Loucy (cell line): ENCODE measurements around the gene FAM209B.

Source experiments
- H2AFZ ChIP-seq: fragments of 200-600 bp; sonication (generic); 2 replicates; pipeline ENCODE4 v1.6.0; 2016; ENCODE audit warnings: antibody characterized with exemption, mild to moderate bottlenecking, low read length, moderate library complexity
- H3F3A ChIP-seq: fragments of 200-600 bp; 2 replicates; pipeline ENCODE4 v1.6.0; 2016; ENCODE audit warnings: antibody characterized with exemption, low read depth, mild to moderate bottlenecking
- H3K27me3 ChIP-seq: fragments of 200-600 bp; sonication (generic); 2 replicates; pipeline ENCODE4 v1.6.1; 2014; ENCODE audit warnings: low read length, mild to moderate bottlenecking; ENCODE audit not compliant: insufficient read depth, poor library complexity, severe bottlenecking
- H3K36me3 ChIP-seq: fragments of 200-600 bp; sonication (generic); 2 replicates; pipeline ENCODE4 v1.6.1; 2016; ENCODE audit warnings: low read length; ENCODE audit not compliant: insufficient read depth
- H3K4me1 ChIP-seq: fragments of 200-600 bp; sonication (generic); 2 replicates; pipeline ENCODE4 v1.5.1; 2014; ENCODE audit warnings: low read length, mild to moderate bottlenecking; ENCODE audit not compliant: insufficient read depth, poor library complexity, severe bottlenecking
- H3K4me2 ChIP-seq: fragments of 200-600 bp; sonication (generic); 2 replicates; pipeline ENCODE4 v1.6.0; 2014; ENCODE audit warnings: antibody characterized with exemption, low read length, low read depth, mild to moderate bottlenecking; ENCODE audit not compliant: poor library complexity, severe bottlenecking
- H3K4me3 ChIP-seq: fragments of 200-600 bp; sonication (generic); 2 replicates; pipeline ENCODE4 v1.5.1; 2014; ENCODE audit warnings: low read length, mild to moderate bottlenecking, mixed read lengths; ENCODE audit not compliant: poor library complexity, severe bottlenecking
- H3K79me2 ChIP-seq: fragments of 200-600 bp; sonication (generic); 2 replicates; pipeline ENCODE4 v1.6.1; 2014; ENCODE audit warnings: low read length; ENCODE audit not compliant: insufficient read depth
- H3K9ac ChIP-seq: fragments of 200-600 bp; sonication (generic); 2 replicates; pipeline ENCODE4 v1.6.0; 2014; ENCODE audit warnings: mild to moderate bottlenecking, low read depth, low read length, moderate library complexity; ENCODE audit not compliant: poor library complexity, severe bottlenecking
- H3K9me2 ChIP-seq: fragments of 200-600 bp; sonication (generic); replicated peaks from 2 replicates; pipeline ENCODE4 v1.6.1; 2016; ENCODE audit warnings: low read depth, low read length, mixed read lengths
- H3K9me3 ChIP-seq: fragments of 200-600 bp; sonication (generic); 2 replicates; pipeline ENCODE4 v1.6.1; 2014; ENCODE audit warnings: mild to moderate bottlenecking, antibody characterized with exemption, low read length, low read depth; ENCODE audit not compliant: insufficient read depth
- H4K20me1 ChIP-seq: fragments of 200-600 bp; sonication (generic); 2 replicates; pipeline ENCODE4 v1.6.0; 2014; ENCODE audit warnings: antibody characterized with exemption, low read length, mild to moderate bottlenecking; ENCODE audit not compliant: insufficient read depth, poor library complexity, severe bottlenecking
- CTCF ChIP-seq: fragments of 200-600 bp; sonication (generic); conservative IDR thresholded peaks from 2 replicates; pipeline ENCODE4 v1.5.1; 2014; ENCODE audit warnings: mild to moderate bottlenecking, antibody characterized with exemption, low read length
- EZH2phosphoT487 ChIP-seq: fragments of 200-600 bp; IDR thresholded peaks from 2 replicates; pipeline ENCODE4 v1.6.1; 2018; ENCODE audit warnings: antibody characterized with exemption, mild to moderate bottlenecking, moderate library complexity, borderline replicate concordance

FAM209B gene

GRCh38 chr20:56566621-56567020 lies 33.6 kb downstream of the FAM209B start:
- H3K4me3 ChIP-seq, result no peak overlapping the region
- H4K20me1 ChIP-seq, result no peaks in the 10 kb centered on the region
- no peaks in the 10 kb centered on the region for H3K27me3 ChIP-seq
- no peak overlapping the region for H3K4me2 ChIP-seq
- no peaks in the 10 kb centered on the region for H3K79me2 ChIP-seq
- H3K4me1 ChIP-seq, result no peaks in the 10 kb centered on the region
- H3K9me3 ChIP-seq, result no peaks in the 10 kb centered on the region
- H3K36me3 ChIP-seq, result no peaks in the 10 kb centered on the region
- no peaks in the 10 kb centered on the region for H3F3A ChIP-seq
- no peak overlapping the region for H3K9ac ChIP-seq
- no peak for TF ChIP-seq CTCF
- TF ChIP-seq EZH2phosphoT487, result no peak
- no peak overlapping the region for H2AFZ ChIP-seq
- H3K9me2 ChIP-seq, result no peaks in the 10 kb centered on the region

- no peak overlapping the region for H3K9ac ChIP-seq
- H3F3A ChIP-seq, result no peaks in the 10 kb centered on the region
- H3K36me3 ChIP-seq, result no peaks in the 10 kb centered on the region
- no peaks in the 10 kb centered on the region for H3K9me2 ChIP-seq
- no peak overlapping the region for H3K4me3 ChIP-seq
- no peaks in the 10 kb centered on the region for H3K79me2 ChIP-seq
- no peaks in the 10 kb centered on the region for H3K4me1 ChIP-seq
- no peaks in the 10 kb centered on the region for H3K9me3 ChIP-seq
- no peak overlapping the region for H2AFZ ChIP-seq
- H3K4me2 ChIP-seq, result no peak overlapping the region
- H3K27me3 ChIP-seq, result no peaks in the 10 kb centered on the region
- no peak for TF ChIP-seq EZH2phosphoT487
- TF ChIP-seq CTCF, result no peak
- no peaks in the 10 kb centered on the region for H4K20me1 ChIP-seq
Measured at GRCh38 chr20:56570832-56571231, 37.8 kb downstream of the FAM209B start.

- H3K4me3 ChIP-seq, result no peak overlapping the region
- no peaks in the 10 kb centered on the region for H3K9me2 ChIP-seq
- no peak for TF ChIP-seq EZH2phosphoT487
- no peak for TF ChIP-seq CTCF
- H3K4me2 ChIP-seq, result no peak overlapping the region
- H2AFZ ChIP-seq, result no peak overlapping the region
- no peaks in the 10 kb centered on the region for H4K20me1 ChIP-seq
- H3K79me2 ChIP-seq, result no peaks in the 10 kb centered on the region
- no peaks in the 10 kb centered on the region for H3F3A ChIP-seq
- H3K9me3 ChIP-seq, result no peaks in the 10 kb centered on the region
- no peaks in the 10 kb centered on the region for H3K4me1 ChIP-seq
- H3K27me3 ChIP-seq, result no peaks in the 10 kb centered on the region
- H3K36me3 ChIP-seq, result no peaks in the 10 kb centered on the region
- H3K9ac ChIP-seq, result no peak overlapping the region
Measured at GRCh38 chr20:56572172-56572571, 39.1 kb downstream of the FAM209B start.
